Measurements from ENCODE around the gene IL21R.

Gene IL21R

DNA sequence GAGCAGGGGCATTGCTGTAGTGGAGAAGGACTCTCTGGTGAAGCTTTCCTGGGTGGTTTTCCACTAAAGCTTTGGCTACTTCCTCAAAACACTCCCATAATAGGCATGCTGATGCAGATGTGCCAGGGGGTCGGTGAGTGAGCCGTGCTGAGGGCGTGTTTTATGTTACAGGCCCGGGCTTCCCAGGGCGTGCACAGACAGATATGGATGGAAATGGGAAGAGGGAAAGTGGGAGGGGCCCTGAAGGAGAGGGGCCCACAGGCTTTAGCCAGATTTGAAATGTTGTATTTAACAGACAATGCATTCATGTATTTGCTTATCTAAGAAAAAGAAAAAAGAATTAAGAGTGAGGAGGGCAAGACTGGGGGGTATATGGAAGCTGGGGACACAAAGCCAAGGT is 56.3 kb downstream of the IL21R start:
- TF ChIP-seq POLR2AphosphoS5 (IDR thresholded peaks at IDR 0.05; ENCODE audit: low read depth, low read length) (no peak), POLR2A (IDR thresholded peaks at IDR 0.05; ENCODE audit: low read depth, low read length) (no peak), TAF1 (IDR thresholded peaks at IDR 0.05; ENCODE audit: low read depth, low read length) (no peak), PAX5 (IDR thresholded peaks at IDR 0.05; ENCODE audit: insufficient read depth, low read length, severe bottlenecking) (no peak), POU2F2 (IDR thresholded peaks at IDR 0.05; ENCODE audit: low read depth, low read length) (no peak), SPI1 (IDR thresholded peaks at IDR 0.05; ENCODE audit: low read depth, low read length) (no peak)
- DNase-seq (ENCODE audit: insufficient read length, low spot score) (no peak), FAIRE-seq (no peak)

DNA sequence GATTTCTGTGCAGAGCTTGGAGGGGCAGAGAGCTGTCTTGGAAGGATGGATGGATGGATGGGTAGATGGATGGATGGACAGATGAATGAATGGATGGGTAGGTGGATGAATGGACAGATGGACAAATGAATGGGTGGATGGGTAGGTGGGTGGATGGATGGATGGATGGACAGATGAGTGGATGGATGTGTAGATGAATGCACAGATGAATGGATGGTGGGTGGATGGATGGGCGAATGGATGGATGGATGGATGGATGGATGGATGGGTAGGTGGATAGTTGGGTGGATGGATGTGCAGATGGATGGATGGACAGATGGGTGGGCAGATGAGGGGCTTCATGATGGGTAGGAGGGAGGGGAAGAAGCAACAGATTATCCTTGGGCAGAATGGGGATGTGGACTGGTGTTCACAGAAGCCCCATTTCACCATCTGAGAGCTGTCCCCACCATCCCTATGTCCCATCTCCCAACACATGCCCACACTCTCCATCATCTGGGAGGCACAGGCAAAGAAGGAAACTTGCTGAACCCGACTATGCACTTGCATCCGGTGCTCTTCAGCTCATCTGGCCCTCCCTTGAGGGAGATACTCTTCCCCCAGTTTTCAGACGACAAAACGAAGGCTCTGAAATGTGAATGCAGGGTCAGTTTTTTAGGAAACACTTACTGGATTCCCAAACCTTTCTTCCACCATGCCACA is 57.2 kb downstream of the IL21R start:
- FAIRE-seq: no peak
- no peak for DNase-seq (ENCODE audit: insufficient read length, low spot score)
- TF ChIP-seq POLR2AphosphoS5 (IDR thresholded peaks at IDR 0.05; ENCODE audit: low read depth, low read length) (peak; percentile 50; the same call in 1 of the 2 replicates), POLR2A (IDR thresholded peaks at IDR 0.05; ENCODE audit: low read depth, low read length) (0 out of 2 replicates have a peak, but pooled peaks have one; percentile 21), SPI1 (IDR thresholded peaks at IDR 0.05; ENCODE audit: low read depth, low read length) (no peak), PAX5 (IDR thresholded peaks at IDR 0.05; ENCODE audit: insufficient read depth, low read length, severe bottlenecking) (no peak)

DNA sequence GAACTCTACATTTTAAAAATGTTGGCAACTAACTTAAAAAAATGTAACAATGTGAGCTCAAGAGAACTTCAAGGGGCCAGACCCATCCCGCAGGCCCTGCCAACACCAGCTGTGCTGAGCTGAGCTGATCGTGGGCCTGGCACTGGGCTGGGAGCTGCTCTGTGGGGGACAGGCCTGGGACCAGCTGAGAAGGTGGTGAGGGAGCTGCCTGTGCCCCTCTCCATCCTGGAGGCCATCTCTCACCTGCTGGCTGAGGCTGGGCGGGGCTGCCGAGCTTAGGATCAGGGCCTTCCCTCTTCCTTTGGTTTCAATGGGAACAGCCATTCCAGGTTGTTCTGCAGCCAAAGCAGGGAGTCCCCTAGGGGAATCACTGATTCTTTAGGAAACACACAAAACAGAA is 58.2 kb downstream of the IL21R start:
- TF ChIP-seq POLR2AphosphoS5 (IDR thresholded peaks at IDR 0.05; ENCODE audit: low read depth, low read length) (no peak), PAX5 (IDR thresholded peaks at IDR 0.05; ENCODE audit: insufficient read depth, low read length, severe bottlenecking) (no peak), SPI1 (IDR thresholded peaks at IDR 0.05; ENCODE audit: low read depth, low read length) (no peak), POU2F2 (IDR thresholded peaks at IDR 0.05; ENCODE audit: low read depth, low read length) (no peak), POLR2A (IDR thresholded peaks at IDR 0.05; ENCODE audit: low read depth, low read length) (no peak), TAF1 (IDR thresholded peaks at IDR 0.05; ENCODE audit: low read depth, low read length) (no peak)
- DNase-seq (ENCODE audit: insufficient read length, low spot score): no peak
- no peak for FAIRE-seq

DNA sequence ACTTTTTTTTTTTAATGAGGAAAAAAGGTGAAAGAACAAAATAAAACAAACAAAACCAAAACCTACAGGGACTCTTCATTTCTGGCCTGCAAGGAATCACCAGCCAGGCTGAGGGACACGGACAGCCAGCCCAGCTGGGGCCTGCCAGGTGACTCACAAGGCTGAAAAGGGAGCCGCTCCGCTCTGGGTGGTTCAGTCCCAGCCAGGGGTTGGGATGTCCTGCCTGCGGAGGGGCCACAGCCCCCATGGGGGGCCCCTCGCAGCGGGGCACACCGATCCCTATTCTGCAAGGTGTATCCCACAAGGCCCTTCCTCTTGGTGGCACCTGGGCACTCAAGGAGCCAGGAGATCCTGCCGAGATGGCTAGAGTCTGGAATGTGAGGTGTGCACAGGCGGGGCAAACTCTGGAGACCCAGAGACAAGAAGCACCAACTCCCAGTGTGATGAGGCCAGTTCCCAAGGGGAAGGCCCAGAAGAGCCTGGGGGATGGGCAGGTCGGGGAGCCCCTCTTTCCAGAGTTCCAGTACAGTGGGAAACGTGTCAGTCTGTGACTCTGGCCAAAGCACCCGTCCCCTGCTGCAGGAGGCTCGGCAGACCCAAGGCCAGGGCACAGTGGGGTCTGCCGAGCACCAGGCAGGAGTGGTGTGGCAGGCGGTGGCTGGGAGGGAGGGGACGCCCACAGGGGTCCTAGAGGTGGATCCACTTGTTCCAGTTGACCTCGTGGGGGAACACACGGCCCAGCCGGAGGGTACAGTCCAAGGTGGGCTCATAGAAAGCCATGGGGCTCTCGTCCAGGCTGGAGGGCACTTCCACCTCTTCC is 58.9 kb downstream of the IL21R start:
- DNase-seq (ENCODE audit: insufficient read length, low spot score): no peak
- TF ChIP-seq SPI1 (IDR thresholded peaks at IDR 0.05; ENCODE audit: low read depth, low read length) (no peak), PAX5 (IDR thresholded peaks at IDR 0.05; ENCODE audit: insufficient read depth, low read length, severe bottlenecking) (no peak), POLR2A (IDR thresholded peaks at IDR 0.05; ENCODE audit: low read depth, low read length) (no peak), POU2F2 (IDR thresholded peaks at IDR 0.05; ENCODE audit: low read depth, low read length) (no peak), TAF1 (IDR thresholded peaks at IDR 0.05; ENCODE audit: low read depth, low read length) (no peak), POLR2AphosphoS5 (IDR thresholded peaks at IDR 0.05; ENCODE audit: low read depth, low read length) (no peak)
- FAIRE-seq: no peak

DNA sequence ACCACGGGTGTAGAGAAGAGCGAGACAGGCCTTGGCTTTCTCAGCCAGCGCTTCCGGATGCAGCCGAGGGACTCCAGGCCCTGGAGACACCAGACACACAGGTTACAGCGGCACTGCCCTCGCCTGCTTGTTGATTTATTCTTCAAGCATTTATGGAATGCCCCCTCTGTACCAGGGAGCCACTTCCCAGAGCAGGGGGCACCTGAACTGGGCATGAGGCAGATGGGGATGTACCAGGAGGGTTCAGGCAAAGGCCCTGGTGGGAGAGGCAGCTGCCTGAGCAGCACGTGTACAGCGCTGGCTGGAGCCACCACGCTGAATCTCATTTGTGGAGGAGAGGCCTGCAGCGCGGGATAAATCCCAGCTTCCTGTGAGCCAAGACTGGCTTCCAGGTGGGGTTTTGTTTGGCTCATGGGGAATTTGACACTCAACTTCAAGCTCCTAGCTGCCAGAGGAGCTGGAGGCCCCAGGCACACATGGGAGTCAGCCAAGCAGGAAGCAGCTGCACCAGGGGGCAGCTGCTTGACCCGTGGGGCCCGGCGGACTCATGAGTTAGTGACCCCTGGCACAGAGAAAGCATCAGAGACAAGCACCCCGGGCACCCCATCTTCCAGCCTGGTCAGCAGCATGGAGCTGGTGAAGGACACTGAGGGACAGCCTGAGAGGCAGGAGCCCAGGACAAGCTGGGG is 59.7 kb downstream of the IL21R start:
- FAIRE-seq (no peak), DNase-seq (ENCODE audit: insufficient read length, low spot score) (no peak)
- no peak for TF ChIP-seq SPI1 (IDR thresholded peaks at IDR 0.05; ENCODE audit: low read depth, low read length)
- TF ChIP-seq POLR2AphosphoS5 (IDR thresholded peaks at IDR 0.05; ENCODE audit: low read depth, low read length): no peak
- no peak for TF ChIP-seq POLR2A (IDR thresholded peaks at IDR 0.05; ENCODE audit: low read depth, low read length)
- no peak for TF ChIP-seq POU2F2 (IDR thresholded peaks at IDR 0.05; ENCODE audit: low read depth, low read length)
- no peak for TF ChIP-seq TAF1 (IDR thresholded peaks at IDR 0.05; ENCODE audit: low read depth, low read length)
- TF ChIP-seq PAX5 (IDR thresholded peaks at IDR 0.05; ENCODE audit: insufficient read depth, low read length, severe bottlenecking): no peak

DNA sequence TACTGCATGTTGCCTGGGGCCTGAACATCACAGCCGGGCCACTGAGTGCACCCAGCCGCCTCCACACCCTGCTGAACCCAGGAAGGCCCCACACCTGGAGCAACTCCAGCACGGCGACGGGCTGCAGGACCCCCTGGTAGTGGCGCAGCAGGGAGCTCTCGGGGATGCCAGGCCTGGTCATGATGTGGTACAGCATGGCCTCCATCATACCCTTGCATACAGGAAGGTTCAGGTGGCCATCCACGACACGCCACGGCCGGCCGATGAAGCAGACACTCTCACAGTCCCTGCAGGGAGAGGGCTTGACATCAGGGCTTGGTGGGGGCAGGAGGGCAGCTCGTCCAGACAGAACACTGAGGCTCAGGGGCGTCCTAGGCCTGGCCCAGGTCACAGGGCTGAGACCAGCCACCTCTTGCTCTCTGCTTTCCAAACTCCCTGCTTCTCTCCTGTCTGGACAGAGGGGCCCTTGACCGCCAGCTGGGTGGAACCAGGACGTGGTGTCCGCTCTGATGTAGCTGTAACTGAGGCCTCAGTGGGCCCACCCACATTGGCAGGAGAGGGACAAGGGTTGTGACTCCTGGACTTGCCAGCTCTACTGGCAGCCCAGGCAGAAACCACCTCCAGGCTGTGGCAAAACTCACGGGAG is 60.3 kb downstream of the IL21R start:
- TF ChIP-seq POU2F2 (IDR thresholded peaks at IDR 0.05; ENCODE audit: low read depth, low read length): no peak
- TF ChIP-seq PAX5 (IDR thresholded peaks at IDR 0.05; ENCODE audit: insufficient read depth, low read length, severe bottlenecking): no peak
- TF ChIP-seq SPI1 (IDR thresholded peaks at IDR 0.05; ENCODE audit: low read depth, low read length): no peak
- no peak for TF ChIP-seq POLR2A (IDR thresholded peaks at IDR 0.05; ENCODE audit: low read depth, low read length)
- no peak for TF ChIP-seq TAF1 (IDR thresholded peaks at IDR 0.05; ENCODE audit: low read depth, low read length)
- no peak; the same call in 1 of the 2 replicates for TF ChIP-seq POLR2AphosphoS5 (IDR thresholded peaks at IDR 0.05; ENCODE audit: low read depth, low read length)
- DNase-seq (ENCODE audit: insufficient read length, low spot score) (no peak), FAIRE-seq (no peak)

DNA sequence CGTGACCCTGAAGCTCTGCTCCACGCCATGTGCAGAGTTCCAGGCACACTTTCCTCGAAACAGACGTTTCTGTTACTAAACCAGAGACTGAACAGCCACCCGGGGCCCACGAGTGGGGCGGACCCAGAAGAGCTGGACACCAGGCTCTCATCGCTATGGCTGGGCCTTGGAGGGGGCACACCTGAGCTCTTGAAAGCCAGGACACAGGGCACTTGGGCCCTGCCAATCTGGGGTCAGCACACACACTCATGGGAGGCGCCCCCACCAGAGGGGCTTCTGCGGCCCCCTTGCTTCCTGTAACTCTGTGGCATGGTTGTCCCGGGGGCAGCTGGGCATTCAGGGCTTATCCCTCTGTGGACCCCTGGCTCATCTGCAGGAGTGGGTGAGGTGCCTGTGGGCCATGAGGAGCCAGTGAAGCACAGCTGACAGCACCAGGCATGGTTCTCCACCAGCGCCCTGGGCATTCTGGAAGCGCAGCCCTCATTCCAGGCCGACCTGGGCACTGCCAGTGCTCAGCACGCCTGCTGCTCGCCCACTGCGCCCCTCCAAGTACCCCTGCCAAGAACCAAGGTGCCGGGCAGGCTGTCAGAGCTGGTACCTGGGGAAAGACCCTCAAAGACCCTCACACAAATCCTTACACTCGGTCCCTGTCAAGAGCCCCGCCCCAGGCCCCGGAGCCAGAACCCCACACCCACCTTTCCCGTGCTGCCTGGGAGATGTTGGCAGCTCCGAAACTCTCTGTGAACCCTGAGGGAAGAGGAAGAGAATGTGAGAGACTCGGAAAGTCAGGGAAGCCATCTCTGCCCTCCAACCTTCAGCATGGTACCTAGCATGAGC is 61.1 kb downstream of the IL21R start:
- TF ChIP-seq TAF1 (IDR thresholded peaks at IDR 0.05; ENCODE audit: low read depth, low read length) (no peak), POLR2A (IDR thresholded peaks at IDR 0.05; ENCODE audit: low read depth, low read length) (no peak), SPI1 (IDR thresholded peaks at IDR 0.05; ENCODE audit: low read depth, low read length) (no peak), PAX5 (IDR thresholded peaks at IDR 0.05; ENCODE audit: insufficient read depth, low read length, severe bottlenecking) (no peak), POU2F2 (IDR thresholded peaks at IDR 0.05; ENCODE audit: low read depth, low read length) (no peak), POLR2AphosphoS5 (IDR thresholded peaks at IDR 0.05; ENCODE audit: low read depth, low read length) (no peak)
- FAIRE-seq: no peak

More for the DNA sequence above, 61.1 kb downstream of the IL21R start:
- DNase-seq (ENCODE audit: insufficient read length, low spot score): no peak

All from GM12891 (cell line).